ENCODE results near the gene PJA1.

DNA sequence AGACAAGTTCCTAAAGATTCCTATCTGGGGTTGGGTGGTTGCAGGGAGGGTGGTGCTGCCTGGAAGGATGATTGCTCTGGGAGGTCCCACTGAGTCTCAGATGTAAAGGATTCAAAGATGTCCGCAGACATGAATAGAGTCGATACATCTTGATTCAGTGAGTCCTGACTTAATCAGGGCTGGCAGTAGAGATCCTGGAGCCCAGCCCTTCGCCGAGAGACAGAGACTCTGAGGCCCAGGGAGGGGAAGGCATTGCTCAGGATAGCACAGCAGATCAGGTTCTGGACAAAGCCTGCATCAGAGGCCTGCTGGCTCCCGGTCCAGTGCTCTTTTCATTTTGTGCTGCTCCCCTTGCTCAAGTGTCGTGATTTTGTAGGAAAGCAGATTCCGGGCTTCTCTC, 21.7 kb downstream of the PJA1 start:
- TF ChIP-seq CTCF (conservative IDR thresholded peaks at IDR 0.05; ENCODE audit: low read length), result no peak
- TF ChIP-seq EZH2phosphoT487 (IDR thresholded peaks at IDR 0.05; ENCODE audit: borderline replicate concordance, low read depth, low read length), result no peak
